Adrenal gland (tissue), 5 donors: ENCODE results near the gene NR2F1.

ENCODE experiments used
- CTCF ChIP-seq, 6 experiments: fragments of 450-650 bp in 4 of 6; fragments of 200-600 bp in 2 of 6; sonication (generic) in 1 of 6; IDR thresholded peaks; 1 replicate in 5 of 6; 2 replicates in 1 of 6; pipeline versions ENCODE4 v1.5.1 to v1.8.0; 2016 to 2021; ENCODE audit warnings: antibody characterized with exemption in 6 of 6, mild to moderate bottlenecking in 2 of 6, moderate library complexity in 1 of 6
- POLR2A ChIP-seq, 2 donors: fragments of 450-650 bp; IDR thresholded peaks; one replicate each; pipeline ENCODE4 v1.6.1; 2017; ENCODE audit warnings: antibody characterized with exemption in 2 of 2, mild to moderate bottlenecking in 2 of 2, moderate library complexity in 1 of 2
- donor health status: DM: no; HTN: no; CAD: no.

GRCh38 chr5:93569300-93570160 is 13.5 kb upstream of the NR2F1 start:
- no peak for TF ChIP-seq POLR2A (IDR thresholded peaks at IDR 0.05)
- no peak for TF ChIP-seq CTCF (IDR thresholded peaks at IDR 0.05)
